Measurements from ENCODE around the gene PEMT.

DNA sequence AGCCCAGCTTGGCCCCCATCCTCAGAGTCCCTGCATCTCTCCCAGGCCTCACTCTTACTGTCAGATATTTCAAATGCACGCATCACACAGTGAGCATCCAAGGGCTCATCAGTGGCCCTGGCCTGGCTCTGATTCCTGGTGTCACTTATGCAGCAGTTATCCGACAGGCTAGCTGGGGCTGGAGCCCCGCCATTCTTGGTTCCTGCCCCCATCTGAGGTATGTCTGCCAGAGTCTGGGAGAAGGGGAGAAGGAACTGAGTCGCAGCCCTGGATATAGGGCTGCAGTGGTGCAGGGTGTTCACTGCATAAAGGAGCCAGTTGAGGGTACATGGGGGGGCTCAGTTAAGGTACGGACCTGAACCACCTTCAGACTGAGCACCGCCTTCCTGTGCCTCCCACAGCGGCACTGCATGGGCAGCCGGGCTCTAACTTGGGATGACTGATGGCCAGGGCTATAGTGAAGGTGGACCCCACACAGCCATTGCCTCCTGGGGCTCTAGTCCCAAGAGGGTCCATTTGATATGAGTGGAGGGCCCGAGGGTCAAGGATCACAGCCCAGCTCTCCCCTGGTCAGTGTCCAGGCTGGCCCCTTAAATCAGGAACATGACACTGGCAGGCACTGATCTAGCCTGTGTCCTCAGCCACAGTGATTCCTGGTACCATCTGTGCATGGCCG is 93.5 kb downstream of the PEMT start:
- TF ChIP-seq, protein P1, sequence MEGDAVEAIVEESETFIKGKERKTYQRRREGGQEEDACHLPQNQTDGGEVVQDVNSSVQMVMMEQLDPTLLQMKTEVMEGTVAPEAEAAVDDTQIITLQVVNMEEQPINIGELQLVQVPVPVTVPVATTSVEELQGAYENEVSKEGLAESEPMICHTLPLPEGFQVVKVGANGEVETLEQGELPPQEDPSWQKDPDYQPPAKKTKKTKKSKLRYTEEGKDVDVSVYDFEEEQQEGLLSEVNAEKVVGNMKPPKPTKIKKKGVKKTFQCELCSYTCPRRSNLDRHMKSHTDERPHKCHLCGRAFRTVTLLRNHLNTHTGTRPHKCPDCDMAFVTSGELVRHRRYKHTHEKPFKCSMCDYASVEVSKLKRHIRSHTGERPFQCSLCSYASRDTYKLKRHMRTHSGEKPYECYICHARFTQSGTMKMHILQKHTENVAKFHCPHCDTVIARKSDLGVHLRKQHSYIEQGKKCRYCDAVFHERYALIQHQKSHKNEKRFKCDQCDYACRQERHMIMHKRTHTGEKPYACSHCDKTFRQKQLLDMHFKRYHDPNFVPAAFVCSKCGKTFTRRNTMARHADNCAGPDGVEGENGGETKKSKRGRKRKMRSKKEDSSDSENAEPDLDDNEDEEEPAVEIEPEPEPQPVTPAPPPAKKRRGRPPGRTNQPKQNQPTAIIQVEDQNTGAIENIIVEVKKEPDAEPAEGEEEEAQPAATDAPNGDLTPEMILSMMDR (IDR thresholded peaks at IDR 0.05) = no peak
- TF ChIP-seq EP300 (IDR thresholded peaks at IDR 0.05) = no peak
- no peak for TF ChIP-seq POLR2A (IDR thresholded peaks at IDR 0.05)
- TF ChIP-seq POLR2AphosphoS5 (IDR thresholded peaks at IDR 0.05) = no peak

Measured in sigmoid colon (tissue), 4 donors.